A549 treated with ZK216348 at 1 μM for 4 hours (cell line): Measurements from ENCODE around the gene CALHM6. TPM values are rescaled to one million over a fixed set of nuclear protein-coding genes. Genes with fewer than 3 reads are reported as not detected.

ENCODE experiments used
- total RNA-seq: library from RNA; stranded (reverse); fragments of 200-300 nt; extraction: Qiagen RNA extraction; gene quantifications from 5 replicates; pipeline ENCODE4 v1.2.3, GENCODE V29; 2022; ENCODE audit warnings: low read depth

The CALHM6 gene
- not detected in 5 replicates for total RNA-seq

DNA sequence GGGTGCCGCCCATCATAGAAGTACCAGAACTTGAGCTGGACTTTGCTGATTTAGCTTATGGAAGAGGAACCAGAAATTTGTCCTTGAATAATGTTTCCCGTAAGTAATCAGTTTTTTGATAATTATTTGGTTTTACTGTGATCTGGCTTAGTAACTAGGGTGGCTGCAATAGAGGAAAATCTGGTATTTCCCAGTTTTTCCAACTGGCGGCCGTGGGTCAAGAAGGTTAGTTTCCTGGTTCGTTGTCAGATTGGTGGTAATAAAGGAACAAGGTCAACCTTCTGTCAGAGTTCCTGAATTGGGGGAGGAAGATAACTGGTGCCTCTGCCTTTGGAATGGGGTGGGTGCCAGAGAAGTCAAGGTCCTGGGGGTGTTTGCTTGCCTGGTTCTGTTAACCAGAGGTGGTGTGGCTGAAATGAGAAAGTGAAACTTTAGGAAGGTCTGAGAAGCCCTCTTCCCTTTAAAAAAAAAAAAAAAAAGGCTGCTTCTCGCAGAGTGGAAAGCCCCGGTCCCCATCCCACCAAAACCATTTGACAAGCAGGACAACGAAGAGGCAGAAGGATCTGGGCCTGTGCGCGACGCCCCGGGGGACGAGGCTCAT is at the start of gene CALHM6:
TSS of gene CALHM6 (plus strand) at position 45 of the 601 bp plus-strand sequence. CDS start at position 600, 555 bp downstream.

DNA sequence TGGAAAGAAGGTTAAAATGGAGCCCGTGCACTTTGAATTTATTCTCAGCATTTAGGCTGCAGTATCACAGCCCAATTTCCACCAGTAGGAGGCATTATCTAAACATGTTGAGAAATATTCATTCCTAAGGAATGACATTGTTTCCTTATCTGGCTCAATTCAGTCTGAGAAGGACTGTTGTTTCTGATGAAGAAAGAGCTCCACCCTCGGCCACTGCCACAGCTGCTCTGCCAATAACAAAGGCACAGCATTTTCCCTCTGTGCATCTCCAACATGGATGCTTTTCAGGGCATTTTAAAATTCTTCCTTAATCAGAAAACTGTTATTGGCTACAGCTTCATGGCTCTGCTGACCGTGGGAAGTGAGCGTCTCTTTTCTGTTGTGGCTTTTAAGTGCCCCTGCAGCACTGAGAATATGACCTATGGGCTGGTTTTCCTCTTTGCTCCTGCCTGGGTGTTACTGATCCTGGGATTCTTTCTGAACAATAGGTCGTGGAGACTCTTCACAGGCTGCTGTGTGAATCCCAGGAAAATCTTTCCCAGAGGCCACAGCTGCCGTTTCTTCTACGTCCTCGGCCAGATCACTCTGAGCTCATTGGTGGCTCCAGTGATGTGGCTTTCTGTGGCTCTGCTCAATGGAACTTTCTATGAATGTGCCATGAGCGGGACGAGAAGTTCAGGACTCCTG is 50.4 kb downstream of the CALHM6 start, which contains the start of gene CALHM5:
TSS of gene CALHM5 (plus strand) at position 216 of the 687 bp plus-strand sequence. CDS start at position 274, 58 bp downstream.

Other genes with a start within 250 kb of the CALHM6 start
- gene TSPYL4, start 207.3 kb upstream of the CALHM6 start, total RNA-seq: 2.8 to 3.7 TPM (median 3.2 TPM) in 5 replicates
- 24.3 to 34.9 TPM (median 30.2 TPM) in 5 replicates for gene TSPYL1, start 181.4 kb upstream of the CALHM6 start, total RNA-seq
- 11.3 to 16.7 TPM (median 15.1 TPM) in 5 replicates for gene DSE, start 90.4 kb upstream of the CALHM6 start, total RNA-seq
- 0.05 to 0.07 TPM (median 0.06 TPM) in 5 replicates for gene CALHM5, start 50.3 kb downstream of the CALHM6 start, total RNA-seq
- not detected in 5 replicates for gene TRAPPC3L, start 84.3 kb downstream of the CALHM6 start, total RNA-seq
- not detected in 5 replicates for gene CALHM4, start 92.4 kb downstream of the CALHM6 start, total RNA-seq
- 23.9 to 37.0 TPM (median 33.2 TPM) in 5 replicates for gene RWDD1, start 110.1 kb downstream of the CALHM6 start, total RNA-seq
- 0.14 to 0.26 TPM (median 0.17 TPM) in 5 replicates for gene RSPH4A, start 155.1 kb downstream of the CALHM6 start, total RNA-seq
- gene ZUP1, start 207.4 kb downstream of the CALHM6 start, total RNA-seq: 5.8 to 8.7 TPM (median 6.4 TPM) in 5 replicates
- gene KPNA5, start 219.8 kb downstream of the CALHM6 start, total RNA-seq: 0.76 to 1.9 TPM (median 1.6 TPM) in 5 replicates